Panc1 (cell line): ENCODE data around the gene RPL26. TPM values are rescaled to one million over a fixed set of nuclear protein-coding genes. Genes with fewer than 3 reads are reported as not detected.

Source experiments
- ATAC-seq: fragments of 200-7000 bp; cut with Tn5 transposase; 2 replicates; pipeline ENCODE4 v1.9.1; 2020; ENCODE audit warnings: mild to moderate bottlenecking, moderate library complexity
- BruUV-seq: library from RNA; stranded (reverse); fragments of 400-500 nt; replicated peaks from 2 replicates; lab custom pipeline; 2021; lab: Mats Ljungman, UMichigan
- CTCF ChIA-PET: fragments of 300-600 bp; sonication (Branson Sonifier 250); formaldehyde crosslinking; loops from one replicate; lab custom pipeline; 2022; ENCODE audit warnings: antibody characterized with exemption; lab: Charles Lee
- POLR2A ChIA-PET: fragments of 300-600 bp; sonication (Branson Sonifier 250); formaldehyde crosslinking; loops from one replicate; lab custom pipeline; 2022; ENCODE audit warnings: antibody characterized with exemption; lab: Charles Lee
- DNase-seq: peaks from one replicate; pipeline ENCODE4 v3.0.0-alpha.2; 2010; ENCODE audit warnings: low read depth, low spot score
- H3K27ac ChIP-seq: 2 replicates; pipeline ENCODE4 v1.5.1; 2011; ENCODE audit warnings: mild to moderate bottlenecking, low read length, inconsistent platforms
- H3K27me3 ChIP-seq: fragments of 200-500 bp; sonication (Bioruptor generic); 2 replicates; pipeline ENCODE4 v1.6.0; 2014; ENCODE audit warnings: low read length, inconsistent platforms; ENCODE audit not compliant: control insufficient read depth, insufficient read depth
- H3K36me3 ChIP-seq: fragments of 200-500 bp; sonication (Bioruptor generic); 2 replicates; pipeline ENCODE4 v1.5.1; 2014; ENCODE audit warnings: inconsistent platforms, mild to moderate bottlenecking, low read length, moderate library complexity; ENCODE audit not compliant: control insufficient read depth, insufficient read depth
- H3K4me1 ChIP-seq: 2 replicates; pipeline ENCODE4 v1.5.1; 2011; ENCODE audit warnings: inconsistent platforms, mild to moderate bottlenecking, low read length, moderate library complexity; ENCODE audit not compliant: control insufficient read depth, insufficient read depth
- H3K4me3 ChIP-seq, 2 experiments: 2 replicates each; pipeline ENCODE4 v1.5.1; 2011 to 2012; ENCODE audit warnings: low read depth in 2 of 2, low read length in 2 of 2, mild to moderate bottlenecking in 2 of 2, inconsistent platforms in 1 of 2, moderate library complexity in 1 of 2
- H3K9me3 ChIP-seq: fragments of 200-500 bp; sonication (Bioruptor generic); 2 replicates; pipeline ENCODE4 v1.5.1; 2014; ENCODE audit warnings: low read depth, mild to moderate bottlenecking, inconsistent platforms, low read length, moderate library complexity; ENCODE audit not compliant: control insufficient read depth, insufficient read depth
- POLR2AphosphoS5 ChIP-seq: IDR thresholded peaks from 2 replicates; pipeline ENCODE4 v1.6.1; 2012; ENCODE audit warnings: mild to moderate bottlenecking, low read depth, low read length, moderate library complexity
- REST ChIP-seq, 2 experiments: IDR thresholded peaks; 2 replicates each; pipeline ENCODE4 v1.6.1; 2011 to 2012; ENCODE audit warnings: low read depth in 2 of 2, control low read depth in 1 of 2, low read length in 1 of 2, mild to moderate bottlenecking in 1 of 2, moderate library complexity in 1 of 2; ENCODE audit not compliant: insufficient read depth in 1 of 2
- SIN3A ChIP-seq: IDR thresholded peaks from 2 replicates; pipeline ENCODE4 v1.6.1; 2012; ENCODE audit warnings: low read depth, mild to moderate bottlenecking, low read length, moderate library complexity, borderline replicate concordance; ENCODE audit not compliant: insufficient read depth
- TCF7L2 ChIP-seq: IDR thresholded peaks from 2 replicates; pipeline ENCODE4 v1.6.1; 2011; ENCODE audit warnings: mild to moderate bottlenecking, low read depth, low read length, inconsistent platforms
- in situ Hi-C: cut with HindIII; loops from 2 replicates; pipeline ENCODE4 v1.10.0; 2016; ENCODE audit warnings: low sequenced_read_pairs, low pct_unique_long_range_greater_than_20kb
- intact Hi-C: fragments of 100-400 bp; cut with micrococcal nuclease; formaldehyde crosslinking; loops from one replicate; pipeline ENCODE4 v1.10.0; 2022; ENCODE audit not compliant: unreplicated experiment
- total RNA-seq: library from RNA; stranded (reverse); gene quantifications from one replicate; pipeline ENCODE4 v1.2.1, GENCODE V29; 2021; ENCODE audit not compliant: unreplicated experiment
- TF ChIP-seq, protein P1 (sequence below): fragments of 450-650 bp; IDR thresholded peaks from 2 replicates; pipeline ENCODE4 v1.5.1; 2017; ENCODE audit warnings: mild to moderate bottlenecking

RPL26 gene
- total RNA-seq, 1 experiment from 2014 or later = 865 TPM

DNA sequence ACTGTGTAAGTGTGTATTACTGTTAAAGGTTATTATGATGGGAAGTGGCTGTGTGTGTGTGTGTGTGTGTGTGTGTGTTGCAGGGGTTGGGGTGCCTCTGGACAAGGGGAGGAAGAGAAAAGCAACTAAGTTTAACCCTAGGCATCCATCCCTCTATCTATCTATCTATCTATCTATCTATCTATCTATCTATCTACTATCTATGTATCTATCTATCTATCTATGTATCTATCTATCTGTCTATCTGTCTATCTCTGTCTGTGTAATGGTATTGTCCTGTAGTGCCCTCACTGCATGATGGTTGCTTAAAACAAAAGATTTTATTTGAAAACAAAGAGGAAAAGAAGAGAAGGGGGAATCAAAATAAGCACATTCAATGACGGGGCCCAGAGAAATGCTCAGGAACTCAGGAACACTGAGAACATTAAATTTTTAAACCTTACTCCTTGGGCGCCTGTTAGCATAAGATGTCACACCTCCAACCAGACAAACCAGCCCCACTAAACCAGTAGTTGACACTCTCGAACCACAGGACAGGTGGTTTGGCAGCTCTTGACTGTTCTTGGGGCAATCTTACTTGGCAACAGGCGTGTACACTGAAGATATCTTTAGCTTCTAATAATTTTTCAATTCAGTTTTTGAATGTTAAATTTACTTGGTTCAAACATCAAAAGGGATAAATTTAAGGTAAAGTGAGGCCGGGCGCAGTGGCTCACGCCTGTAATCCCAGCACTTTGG lies 5.1 kb upstream of the RPL26 start:
- peaks cover 8% of the 10 kb centered on the region for H3K4me1 ChIP-seq
- in situ Hi-C loops = no loop called here
- H3K4me3 ChIP-seq = no peak overlapping the region
- H3K9me3 ChIP-seq = no peaks in the 10 kb centered on the region
- TF ChIP-seq POLR2AphosphoS5 = no peak
- no peak for TF ChIP-seq TCF7L2
- no peak for TF ChIP-seq REST (IDR thresholded peaks at IDR 0.05; ENCODE audit: insufficient read depth in 1 of 2, low read depth in 2 of 2, low read length in 1 of 2)
- TF ChIP-seq, protein P1, sequence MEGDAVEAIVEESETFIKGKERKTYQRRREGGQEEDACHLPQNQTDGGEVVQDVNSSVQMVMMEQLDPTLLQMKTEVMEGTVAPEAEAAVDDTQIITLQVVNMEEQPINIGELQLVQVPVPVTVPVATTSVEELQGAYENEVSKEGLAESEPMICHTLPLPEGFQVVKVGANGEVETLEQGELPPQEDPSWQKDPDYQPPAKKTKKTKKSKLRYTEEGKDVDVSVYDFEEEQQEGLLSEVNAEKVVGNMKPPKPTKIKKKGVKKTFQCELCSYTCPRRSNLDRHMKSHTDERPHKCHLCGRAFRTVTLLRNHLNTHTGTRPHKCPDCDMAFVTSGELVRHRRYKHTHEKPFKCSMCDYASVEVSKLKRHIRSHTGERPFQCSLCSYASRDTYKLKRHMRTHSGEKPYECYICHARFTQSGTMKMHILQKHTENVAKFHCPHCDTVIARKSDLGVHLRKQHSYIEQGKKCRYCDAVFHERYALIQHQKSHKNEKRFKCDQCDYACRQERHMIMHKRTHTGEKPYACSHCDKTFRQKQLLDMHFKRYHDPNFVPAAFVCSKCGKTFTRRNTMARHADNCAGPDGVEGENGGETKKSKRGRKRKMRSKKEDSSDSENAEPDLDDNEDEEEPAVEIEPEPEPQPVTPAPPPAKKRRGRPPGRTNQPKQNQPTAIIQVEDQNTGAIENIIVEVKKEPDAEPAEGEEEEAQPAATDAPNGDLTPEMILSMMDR = no peak
- no peak for TF ChIP-seq SIN3A
- POLR2A ChIA-PET = no interaction called here
- H3K36me3 ChIP-seq = no peaks in the 10 kb centered on the region
- no peak for ATAC-seq
- TSS peak; percentile 40 for BruUV-seq
- intact Hi-C loops = no loop called here
- H3K27me3 ChIP-seq = no peaks in the 10 kb centered on the region
- no peak overlapping the region for H3K27ac ChIP-seq
- CTCF ChIA-PET = no interaction called here
- no peak for DNase-seq

- TF ChIP-seq, protein P1 = no peak
- no peak for TF ChIP-seq TCF7L2
- no peak for TF ChIP-seq POLR2AphosphoS5
- TF ChIP-seq REST (IDR thresholded peaks at IDR 0.05; ENCODE audit: insufficient read depth in 1 of 2, low read depth in 2 of 2, low read length in 1 of 2) = no peak
- TF ChIP-seq SIN3A = no peak
- BruUV-seq = no TSS peak
- no peaks in the 10 kb centered on the region for H3K9me3 ChIP-seq
- no peak overlapping the region for H3K27ac ChIP-seq
- H3K36me3 ChIP-seq = peaks cover 7% of the 10 kb centered on the region; the same call in 1 of the 2 replicates
- ChIA-PET CTCF (no interaction called here), POLR2A (interaction anchor here (0.7 kb wide), 1 partner anchor 355 kb away, joined by 3 read pairs; no protein-coding TSS in a partner anchor)
- H3K27me3 ChIP-seq = no peaks in the 10 kb centered on the region
- H3K4me1 ChIP-seq = peaks cover 8% of the 10 kb centered on the region
- no peak overlapping the region for H3K4me3 ChIP-seq
- intact Hi-C loops (no loop called here), in situ Hi-C loops (no loop called here)
- no peak for DNase-seq
- ATAC-seq = no peak
Measured at GRCh38 chr17:8386841-8387240, 3.8 kb upstream of the RPL26 start.
